Stimulated activated CD4-positive, alpha-beta T cell treated with anti-CD3 and anti-CD28 coated beads, Interleukin-12 subunit alpha, Interleukin-12 subunit beta, amount 100 ng/mL, for 24 hours (primary cell): ENCODE measurements around the gene SCUBE3.

Source experiments
- DNase-seq, 2 experiments: peaks; one replicate each; pipeline ENCODE4 v3.0.0-alpha.2; 2020; ENCODE audit warnings: low read depth in 2 of 2

The SCUBE3 gene

GRCh38 chr6:35272005-35272404 is 58.2 kb downstream of the SCUBE3 start:
- DNase-seq = no peak

GRCh38 chr6:35273822-35274559 is 60.2 kb downstream of the SCUBE3 start:
- no peak for DNase-seq

- no peak for DNase-seq
Measured at GRCh38 chr6:35275744-35276260, 62.0 kb downstream of the SCUBE3 start.

GRCh38 chr6:35278708-35279107 is 65.0 kb downstream of the SCUBE3 start:
- DNase-seq = no peak

GRCh38 chr6:35280903-35281302 is 67.1 kb downstream of the SCUBE3 start:
- no peak for DNase-seq

- no peak for DNase-seq
Measured at GRCh38 chr6:35282472-35282871, 68.7 kb downstream of the SCUBE3 start.

- DNase-seq = no peak
Measured at GRCh38 chr6:35283361-35283760, 69.6 kb downstream of the SCUBE3 start.

- DNase-seq = no peak
Measured at GRCh38 chr6:35287671-35288396, 74.1 kb downstream of the SCUBE3 start.

- no peak for DNase-seq
Measured at GRCh38 chr6:35288834-35289233, 75.1 kb downstream of the SCUBE3 start.

- DNase-seq = no peak
Measured at GRCh38 chr6:35291491-35291890, 77.7 kb downstream of the SCUBE3 start.

- DNase-seq = no peak
Measured at GRCh38 chr6:35292494-35292893, 78.7 kb downstream of the SCUBE3 start.

- no peak for DNase-seq
Measured at GRCh38 chr6:35293681-35294080, 79.9 kb downstream of the SCUBE3 start.

GRCh38 chr6:35294308-35294945 is 80.7 kb downstream of the SCUBE3 start:
- no peak for DNase-seq

- no peak for DNase-seq
Measured at GRCh38 chr6:35295036-35295435, 81.3 kb downstream of the SCUBE3 start.

GRCh38 chr6:35295521-35296315 is 82.0 kb downstream of the SCUBE3 start:
- no peak for DNase-seq

GRCh38 chr6:35296931-35297600 is 83.3 kb downstream of the SCUBE3 start:
- DNase-seq = no peak

- DNase-seq = peak; percentile 75 to 83
Measured at GRCh38 chr6:35297601-35298481, 84.1 kb downstream of the SCUBE3 start, which contains the start of gene DEF6. TSS of gene DEF6 (plus strand) at chr6:35297818. CDS start at chr6:35297857, 39 bp downstream.

GRCh38 chr6:35298625-35299140 is 84.9 kb downstream of the SCUBE3 start:
- DNase-seq = no peak

- peak in 1 of 2 experiments; percentile 39 for DNase-seq
Measured at GRCh38 chr6:35299674-35300073, 85.9 kb downstream of the SCUBE3 start.

- no peak for DNase-seq
Measured at GRCh38 chr6:35300848-35301247, 87.1 kb downstream of the SCUBE3 start.
